ENCODE measurements around the gene ACOXL.

ACOXL gene

GRCh38 chr2:110998311-110998710 is 265.9 kb downstream of the ACOXL start:
- no peak for TF ChIP-seq CTCF (IDR thresholded peaks at IDR 0.05; ENCODE audit: extremely low read depth, missing control alignments)
- DNase-seq (ENCODE audit: low spot score), result no peak

GRCh38 chr2:110999626-111000025 is 267.3 kb downstream of the ACOXL start:
- no peak for DNase-seq (ENCODE audit: low spot score)
- TF ChIP-seq CTCF (IDR thresholded peaks at IDR 0.05; ENCODE audit: extremely low read depth, missing control alignments), result no peak

- TF ChIP-seq CTCF (IDR thresholded peaks at IDR 0.05; ENCODE audit: extremely low read depth, missing control alignments), result no peak
- DNase-seq (ENCODE audit: low spot score), result no peak
Measured at GRCh38 chr2:111005307-111005706, 272.9 kb downstream of the ACOXL start.

GRCh38 chr2:111005821-111006220 is 273.4 kb downstream of the ACOXL start:
- TF ChIP-seq CTCF (IDR thresholded peaks at IDR 0.05; ENCODE audit: extremely low read depth, missing control alignments), result no peak
- DNase-seq (ENCODE audit: low spot score), result no peak

GRCh38 chr2:111007757-111008688 is 275.6 kb downstream of the ACOXL start:
- DNase-seq (ENCODE audit: low spot score), result no peak
- TF ChIP-seq CTCF (IDR thresholded peaks at IDR 0.05; ENCODE audit: extremely low read depth, missing control alignments), result no peak

- no peak for TF ChIP-seq CTCF (IDR thresholded peaks at IDR 0.05; ENCODE audit: extremely low read depth, missing control alignments)
- DNase-seq (ENCODE audit: low spot score), result no peak
Measured at GRCh38 chr2:111011218-111011617, 278.8 kb downstream of the ACOXL start.

- DNase-seq (ENCODE audit: low spot score), result no peak
- no peak for TF ChIP-seq CTCF (IDR thresholded peaks at IDR 0.05; ENCODE audit: extremely low read depth, missing control alignments)
Measured at GRCh38 chr2:111015283-111015995, 283.1 kb downstream of the ACOXL start.
